Keratinocyte (primary cell): ENCODE data around the gene GPC3.

Experiments used
- EZH2 ChIP-seq: IDR thresholded peaks from one replicate; pipeline ENCODE4 v1.6.1; 2012; ENCODE audit warnings: inconsistent platforms, mild to moderate bottlenecking, low read length, moderate library complexity
- TF ChIP-seq, protein P1 (sequence below), 3 experiments: IDR thresholded peaks in 1 of 3; conservative IDR thresholded peaks in 1 of 3; optimal IDR thresholded peaks in 1 of 3; 2 replicates in 2 of 3; 3 replicates in 1 of 3; pipeline versions ENCODE3 to v1.5.1; 2011; ENCODE audit warnings: low read length in 3 of 3, mild to moderate bottlenecking in 3 of 3, moderate library complexity in 2 of 3, control low read depth in 1 of 3, inconsistent platforms in 1 of 3; ENCODE audit not compliant: insufficient read depth in 2 of 3; ENCODE audit errors: extremely low read depth in 1 of 3

DNA sequence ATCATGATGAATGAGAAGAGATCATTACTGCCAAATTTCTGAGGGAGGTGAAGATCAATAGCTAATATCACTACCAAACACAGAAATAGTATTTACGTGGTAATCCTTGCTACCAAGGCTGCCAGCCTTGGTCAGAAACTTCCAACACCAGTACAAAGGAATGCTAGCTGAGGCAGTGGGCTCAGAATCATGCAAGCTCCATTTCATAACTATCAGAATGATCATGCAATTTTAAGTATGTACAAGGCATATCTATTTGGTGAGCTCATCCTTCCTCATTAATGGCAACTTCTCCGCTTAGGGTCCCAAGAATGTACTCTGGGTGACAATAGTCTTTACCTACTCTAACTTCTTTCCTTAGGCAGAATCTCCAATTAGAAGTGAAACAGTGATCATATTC lies 135.0 kb downstream of the GPC3 start:
- TF ChIP-seq, protein P1, sequence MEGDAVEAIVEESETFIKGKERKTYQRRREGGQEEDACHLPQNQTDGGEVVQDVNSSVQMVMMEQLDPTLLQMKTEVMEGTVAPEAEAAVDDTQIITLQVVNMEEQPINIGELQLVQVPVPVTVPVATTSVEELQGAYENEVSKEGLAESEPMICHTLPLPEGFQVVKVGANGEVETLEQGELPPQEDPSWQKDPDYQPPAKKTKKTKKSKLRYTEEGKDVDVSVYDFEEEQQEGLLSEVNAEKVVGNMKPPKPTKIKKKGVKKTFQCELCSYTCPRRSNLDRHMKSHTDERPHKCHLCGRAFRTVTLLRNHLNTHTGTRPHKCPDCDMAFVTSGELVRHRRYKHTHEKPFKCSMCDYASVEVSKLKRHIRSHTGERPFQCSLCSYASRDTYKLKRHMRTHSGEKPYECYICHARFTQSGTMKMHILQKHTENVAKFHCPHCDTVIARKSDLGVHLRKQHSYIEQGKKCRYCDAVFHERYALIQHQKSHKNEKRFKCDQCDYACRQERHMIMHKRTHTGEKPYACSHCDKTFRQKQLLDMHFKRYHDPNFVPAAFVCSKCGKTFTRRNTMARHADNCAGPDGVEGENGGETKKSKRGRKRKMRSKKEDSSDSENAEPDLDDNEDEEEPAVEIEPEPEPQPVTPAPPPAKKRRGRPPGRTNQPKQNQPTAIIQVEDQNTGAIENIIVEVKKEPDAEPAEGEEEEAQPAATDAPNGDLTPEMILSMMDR (optimal IDR thresholded peaks at IDR 0.05 in 1 of 3, IDR thresholded peaks at IDR 0.05 in 1 of 3, conservative IDR thresholded peaks at IDR 0.05 in 1 of 3; ENCODE audit: extremely low read depth in 1 of 3, insufficient read depth in 2 of 3, low read length in 3 of 3) = no peak
- no peak for TF ChIP-seq EZH2
